GM12878 (cell line): ENCODE measurements around the gene PRKN. TPM values are rescaled to one million over a fixed set of nuclear protein-coding genes. Genes with fewer than 3 reads are reported as not detected.

Experiments used
- ATAC-seq: fragments of 200-7000 bp; cut with Tn5 transposase; 3 replicates; pipeline ENCODE4 v1.9.1; 2020; ENCODE audit warnings: mild to moderate bottlenecking, moderate library complexity
- BruUV-seq: library from RNA; stranded (reverse); fragments of 400-500 nt; replicated peaks from 2 replicates; lab custom pipeline; 2021; lab: Mats Ljungman, UMichigan
- CTCF ChIA-PET: fragments of 300-600 bp; sonication (Branson Sonifier 250); formaldehyde crosslinking; extraction: SDS; loops from one replicate; lab custom pipeline; 2021; ENCODE audit warnings: inconsistent platforms; lab: Yijun Ruan, JAX
- POLR2A ChIA-PET: fragments of 350-600 bp; formaldehyde crosslinking; extraction: SDS; loops from one replicate; lab custom pipeline; 2021; ENCODE audit warnings: inconsistent platforms; lab: Charles Lee
- RAD21 ChIA-PET: fragments of 300-600 bp; sonication (Branson Sonifier 250); formaldehyde crosslinking; loops from one replicate; lab custom pipeline; 2023; ENCODE audit warnings: antibody characterized with exemption; ENCODE audit not compliant: unreplicated experiment; lab: Charles Lee
- SMC1A ChIA-PET: fragments of 300-600 bp; sonication (Branson Sonifier 250); formaldehyde crosslinking; loops from one replicate; lab custom pipeline; 2023; ENCODE audit not compliant: unreplicated experiment, uncharacterized antibody; lab: Charles Lee
- DNase-seq: peaks from one replicate; pipeline ENCODE4 v3.0.0-alpha.2; 2011; ENCODE audit warnings: low read depth, low spot score
- FAIRE-seq: peaks from 3 replicates; lab custom pipeline; 2011; peaks lifted over from hg19 to GRCh38; lab: Jason Lieb, UNC
- H2AFZ ChIP-seq: 2 replicates; pipeline ENCODE4 v1.6.0; 2011; ENCODE audit warnings: low read depth, low read length, control low read depth; ENCODE audit not compliant: control insufficient read depth
- H3K27ac ChIP-seq: 2 replicates; pipeline ENCODE4 v1.5.1; 2011; ENCODE audit warnings: control low read depth; ENCODE audit not compliant: control insufficient read depth, insufficient read depth
- H3K27me3 ChIP-seq, 2 experiments: replicated peaks in 1 of 2; 2 replicates each; pipeline versions ENCODE4 v1.6.0 to v1.6.1; 2011; ENCODE audit warnings: low read length in 1 of 2; ENCODE audit not compliant: control insufficient read depth in 2 of 2, insufficient read depth in 2 of 2
- H3K36me3 ChIP-seq, 2 experiments: 2 replicates each; pipeline ENCODE4 v1.5.1; 2011; ENCODE audit warnings: low read length in 1 of 2; ENCODE audit not compliant: control insufficient read depth in 2 of 2, insufficient read depth in 2 of 2
- H3K4me1 ChIP-seq: 2 replicates; pipeline ENCODE4 v1.6.1; 2011; ENCODE audit warnings: mild to moderate bottlenecking, low read length, moderate library complexity, mixed read lengths; ENCODE audit not compliant: control insufficient read depth, insufficient read depth
- H3K4me2 ChIP-seq: 2 replicates; pipeline ENCODE4 v1.6.0; 2011; ENCODE audit warnings: control low read depth; ENCODE audit not compliant: control insufficient read depth, insufficient read depth
- H3K4me3 ChIP-seq: fragments of 200-600 bp; sonication (generic); 2 replicates; pipeline ENCODE4 v1.5.1; 2016
- H3K79me2 ChIP-seq: 2 replicates; pipeline ENCODE4 v1.6.0; 2011; ENCODE audit warnings: low read length; ENCODE audit not compliant: control insufficient read depth, insufficient read depth
- H3K9ac ChIP-seq: 2 replicates; pipeline ENCODE4 v1.8.0; 2011; ENCODE audit warnings: low read length, control low read depth, mixed read lengths; ENCODE audit not compliant: control insufficient read depth, insufficient read depth
- H3K9me3 ChIP-seq: replicated peaks from 3 replicates; pipeline ENCODE4 v1.5.1; 2011; ENCODE audit warnings: mild to moderate bottlenecking, low read length; ENCODE audit not compliant: control insufficient read depth, insufficient read depth
- H4K20me1 ChIP-seq: 2 replicates; pipeline ENCODE4 v1.6.0; 2011; ENCODE audit not compliant: control insufficient read depth, insufficient read depth
- KAT2A ChIP-seq: conservative IDR thresholded peaks from 2 replicates; pipeline ENCODE4 v1.6.1; 2011; ENCODE audit warnings: low read depth, low read length; ENCODE audit not compliant: control insufficient read depth
- MEF2B ChIP-seq: fragments of 450-650 bp; IDR thresholded peaks from 2 replicates; pipeline ENCODE4 v1.6.1; 2018; ENCODE audit warnings: mild to moderate bottlenecking, moderate library complexity; ENCODE audit not compliant: partially characterized antibody, poor library complexity, severe bottlenecking
- REST ChIP-seq: IDR thresholded peaks from 2 replicates; pipeline ENCODE4 v1.6.1; 2012; ENCODE audit warnings: mild to moderate bottlenecking, low read depth, low read length
- SREBF2 ChIP-seq: IDR thresholded peaks from 2 replicates; pipeline ENCODE4 v1.6.1; 2012; ENCODE audit warnings: mild to moderate bottlenecking, low read length
- TCF12 ChIP-seq: IDR thresholded peaks from 2 replicates; pipeline ENCODE4 v1.6.1; 2011; ENCODE audit warnings: low read depth, mild to moderate bottlenecking, low read length
- ZBTB11 ChIP-seq: fragments of 450-650 bp; formaldehyde crosslinking; IDR thresholded peaks from 2 replicates; pipeline ENCODE4 v1.5.0; 2022; ENCODE audit warnings: mild to moderate bottlenecking, missing genetic modification characterization
- ZNF687 ChIP-seq: fragments of 450-650 bp; IDR thresholded peaks from 2 replicates; pipeline ENCODE4 v1.6.1; 2017; ENCODE audit warnings: mild to moderate bottlenecking, moderate library complexity
- WGBS: methylation state at CpG from one replicate; pipeline ENCODE4 v1.1.6; 2016; ENCODE audit warnings: low lambda C conversion rate; ENCODE audit not compliant: insufficient replicate concordance, insufficient coverage; ENCODE audit errors: missing lambda C conversion rate; 5-methylcytosine and 5-hydroxymethylcytosine counted together
- in situ Hi-C: fragments of 300-500 bp; cut with MboI; formaldehyde crosslinking; loops from 9 replicates; pipeline ENCODE4 v1.14.3; 2018; ENCODE audit warnings: mixed read lengths
- intact Hi-C: fragments of 100-400 bp; cut with micrococcal nuclease; formaldehyde crosslinking; loops from one replicate; pipeline ENCODE4 v1.14.2; 2022; ENCODE audit not compliant: unreplicated experiment
- polyA plus RNA-seq, 11 experiments: library from polyadenylated mRNA; depleted of rRNA in 4 of 11; unstranded in 6 of 11; stranded (reverse) in 5 of 11; fragments of >200 nt; fragmentation: Nextera tagmentation in 4 of 11; fragmentation: Illumina TruSeq in 1 of 11; extraction: Ambion mirVana in 4 of 11; extraction: Trizol in 1 of 11; gene quantifications; 1 replicate in 1 of 11; 2 replicates in 10 of 11; pipeline versions ENCODE4 v1.2.1 to v1.2.3, GENCODE V29; 2011 to 2016; ENCODE audit warnings: inconsistent platforms in 2 of 11, missing spikeins in 2 of 11, low read depth in 1 of 11
- total RNA-seq, 4 experiments: library from RNA; depleted of rRNA in 3 of 4; stranded (reverse); fragments of >200 nt in 3 of 4; fragmentation: Illumina TruSeq in 1 of 4; extraction: Trizol in 1 of 4; gene quantifications; 2 replicates each; pipeline versions ENCODE4 v1.2.1 to v1.2.3, GENCODE V29; 2013 to 2021
- TF ChIP-seq, protein P1 (sequence below): fragments of 450-650 bp; IDR thresholded peaks from 2 replicates; pipeline ENCODE4 v1.6.1; 2014; ENCODE audit warnings: mild to moderate bottlenecking

The PRKN gene
- total and polyA plus RNA-seq, 10 of the 15 experiments (the other 5 are each of a cell fraction or from before 2014, with no cell fraction given) = 0.06 to 0.09 TPM; not detected in 8

GRCh38 chr6:161667957-161668356 is 1059.6 kb downstream of the PRKN start (continued):
- no peak for TF ChIP-seq ZNF687
- no peak for TF ChIP-seq MEF2B

GRCh38 chr6:161663682-161664081 is 1063.9 kb downstream of the PRKN start:
- Histone ChIP-seq H4K20me1 (no peaks in the 10 kb centered on the region), H3K27ac (no peak overlapping the region), H3K27me3 (no peaks in the 10 kb centered on the region), H3K36me3 (no peaks in the 10 kb centered on the region), H3K9ac (no peak overlapping the region), H3K4me2 (no peak overlapping the region), H3K79me2 (no peaks in the 10 kb centered on the region), H3K4me1 (no peaks in the 10 kb centered on the region), H3K4me3 (no peak overlapping the region), H3K9me3 (no peaks in the 10 kb centered on the region), H2AFZ (no peak overlapping the region)
- POLR2A ChIA-PET = no interaction called here
- FAIRE-seq (no peak), DNase-seq (no peak), ATAC-seq (no peak)
- RAD21 ChIA-PET = no interaction called here
- CTCF ChIA-PET = no interaction called here
- intact Hi-C loops = no loop called here
- WGBS = 44% methylated on average over 8 of the region's 8 CpGs
- BruUV-seq = no TSS peak
- in situ Hi-C loops = no loop called here
- SMC1A ChIA-PET = no interaction called here
- TF ChIP-seq SREBF2 (no peak), ZBTB11 (CRISPR knock-in tag) (no peak), TCF12 (no peak), REST (no peak), KAT2A (no peak)
- TF ChIP-seq, protein P1, sequence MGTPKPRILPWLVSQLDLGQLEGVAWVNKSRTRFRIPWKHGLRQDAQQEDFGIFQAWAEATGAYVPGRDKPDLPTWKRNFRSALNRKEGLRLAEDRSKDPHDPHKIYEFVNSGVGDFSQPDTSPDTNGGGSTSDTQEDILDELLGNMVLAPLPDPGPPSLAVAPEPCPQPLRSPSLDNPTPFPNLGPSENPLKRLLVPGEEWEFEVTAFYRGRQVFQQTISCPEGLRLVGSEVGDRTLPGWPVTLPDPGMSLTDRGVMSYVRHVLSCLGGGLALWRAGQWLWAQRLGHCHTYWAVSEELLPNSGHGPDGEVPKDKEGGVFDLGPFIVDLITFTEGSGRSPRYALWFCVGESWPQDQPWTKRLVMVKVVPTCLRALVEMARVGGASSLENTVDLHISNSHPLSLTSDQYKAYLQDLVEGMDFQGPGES = no peak
